DND-41 (cell line): ENCODE data around the gene HOOK2.

Experiments
- ATAC-seq: fragments of 200-7000 bp; cut with Tn5 transposase; 3 replicates; pipeline ENCODE4 v1.9.1; 2021; ENCODE audit warnings: low read depth; ENCODE audit not compliant: insufficient read depth
- DNase-seq: peaks from one replicate; pipeline ENCODE4 v3.0.0-alpha.2; 2020
- H2AFZ ChIP-seq: 2 replicates; pipeline ENCODE4 v1.6.0; 2012; ENCODE audit warnings: low read depth, low read length
- H3K27ac ChIP-seq: 2 replicates; pipeline ENCODE4 v1.5.1; 2012; ENCODE audit warnings: low read length, inconsistent platforms
- H3K27me3 ChIP-seq: fragments of 200-600 bp; sonication (generic); 2 replicates; pipeline ENCODE4 v1.6.0; 2012; ENCODE audit warnings: low read length, mild to moderate bottlenecking, inconsistent platforms; ENCODE audit not compliant: insufficient read depth, poor library complexity
- H3K36me3 ChIP-seq: 2 replicates; pipeline ENCODE4 v1.5.1; 2012; ENCODE audit warnings: low read length, inconsistent platforms; ENCODE audit not compliant: insufficient read depth
- H3K4me1 ChIP-seq: 2 replicates; pipeline ENCODE4 v1.5.1; 2012; ENCODE audit warnings: mild to moderate bottlenecking, low read length; ENCODE audit not compliant: insufficient read depth
- H3K4me2 ChIP-seq: 2 replicates; pipeline ENCODE4 v1.6.0; 2012; ENCODE audit warnings: mild to moderate bottlenecking, moderate library complexity, low read length, inconsistent platforms; ENCODE audit not compliant: insufficient read depth
- H3K4me3 ChIP-seq, 2 experiments: fragments of 200-600 bp in 1 of 2; shearing (Covaris generic) in 1 of 2; 2 replicates each; pipeline ENCODE4 v1.5.1; 2012 to 2016; ENCODE audit warnings: inconsistent platforms in 2 of 2, low read length in 2 of 2, mild to moderate bottlenecking in 2 of 2, low read depth in 1 of 2, moderate library complexity in 1 of 2
- H3K79me2 ChIP-seq: 2 replicates; pipeline ENCODE4 v1.6.0; 2012; ENCODE audit warnings: low read length, inconsistent platforms; ENCODE audit not compliant: insufficient read depth
- H3K9ac ChIP-seq: 2 replicates; pipeline ENCODE4 v1.6.0; 2012; ENCODE audit warnings: low read depth, mild to moderate bottlenecking, inconsistent platforms, low read length, moderate library complexity
- H3K9me3 ChIP-seq: 2 replicates; pipeline ENCODE4 v1.5.1; 2012; ENCODE audit warnings: low read length, moderate library complexity, mild to moderate bottlenecking, inconsistent platforms; ENCODE audit not compliant: insufficient read depth, severe bottlenecking
- H4K20me1 ChIP-seq: 2 replicates; pipeline ENCODE4 v1.6.0; 2012; ENCODE audit warnings: low read length; ENCODE audit not compliant: insufficient read depth
- CTCF ChIP-seq: IDR thresholded peaks from 2 replicates; pipeline ENCODE4 v1.5.1; 2012; ENCODE audit warnings: borderline replicate concordance, low read length, moderate library complexity, mild to moderate bottlenecking; ENCODE audit not compliant: poor library complexity, severe bottlenecking; ENCODE audit errors: extremely low read depth
- EZH2 ChIP-seq: IDR thresholded peaks from 3 replicates; pipeline ENCODE4 v1.6.1; 2012; ENCODE audit warnings: borderline replicate concordance, low read depth, mild to moderate bottlenecking, moderate library complexity, low read length, inconsistent platforms; ENCODE audit not compliant: severe bottlenecking

HOOK2 gene

GRCh38 chr19:12767150-12767549, 8.2 kb downstream of the HOOK2 start:
- H3K4me1 ChIP-seq: peaks cover 9% of the 10 kb centered on the region
- no peaks in the 10 kb centered on the region for H4K20me1 ChIP-seq
- TF ChIP-seq CTCF: no peak
- no peak for TF ChIP-seq EZH2
- H3K36me3 ChIP-seq: no peaks in the 10 kb centered on the region
- no peaks in the 10 kb centered on the region for H3K9me3 ChIP-seq
- H3K27me3 ChIP-seq: no peaks in the 10 kb centered on the region
- no peak overlapping the region for H3K9ac ChIP-seq
- no peak overlapping the region for H3K27ac ChIP-seq
- H2AFZ ChIP-seq: no peak overlapping the region
- no peak overlapping the region for H3K4me2 ChIP-seq
- ATAC-seq (no peak), DNase-seq (no peak)
- H3K79me2 ChIP-seq: no peaks in the 10 kb centered on the region
- H3K4me3 ChIP-seq: no peak overlapping the region

- Histone ChIP-seq H4K20me1 (no peaks in the 10 kb centered on the region), H3K4me2 (peak overlapping the region; percentile 66), H3K4me3 (peak overlapping the region in 1 of 2 experiments; percentile 45; a peak in 2 of 4 replicates), H3K9ac (peak overlapping the region; percentile 34; the same call in 1 of the 2 replicates), H3K27me3 (no peaks in the 10 kb centered on the region), H3K27ac (no peak overlapping the region), H3K4me1 (peaks cover 9% of the 10 kb centered on the region), H3K36me3 (no peaks in the 10 kb centered on the region), H3K79me2 (no peaks in the 10 kb centered on the region), H2AFZ (peak overlapping the region; percentile 65), H3K9me3 (no peaks in the 10 kb centered on the region)
- DNase-seq (peak; percentile 87), ATAC-seq (peak; percentile 98)
- TF ChIP-seq CTCF (peak; percentile 92), EZH2 (no peak)
These were observed 9.3 kb downstream of the HOOK2 start for GRCh38 chr19:12766051-12766521.

- TF ChIP-seq CTCF (no peak), EZH2 (no peak)
- H4K20me1 ChIP-seq: no peaks in the 10 kb centered on the region
- no peak overlapping the region for H3K4me2 ChIP-seq
- H3K4me3 ChIP-seq: no peak overlapping the region
- DNase-seq (no peak), ATAC-seq (no peak)
- no peaks in the 10 kb centered on the region for H3K9me3 ChIP-seq
- H3K4me1 ChIP-seq: peaks cover 11% of the 10 kb centered on the region
- H2AFZ ChIP-seq: no peak overlapping the region
- no peak overlapping the region for H3K9ac ChIP-seq
- H3K79me2 ChIP-seq: no peaks in the 10 kb centered on the region
- no peak overlapping the region for H3K27ac ChIP-seq
- no peaks in the 10 kb centered on the region for H3K27me3 ChIP-seq
- no peaks in the 10 kb centered on the region for H3K36me3 ChIP-seq
These were observed 10.7 kb downstream of the HOOK2 start for GRCh38 chr19:12764698-12765097.

GRCh38 chr19:12763100-12763499, 12.3 kb downstream of the HOOK2 start:
- no peak overlapping the region for H3K4me3 ChIP-seq
- no peaks in the 10 kb centered on the region for H3K9me3 ChIP-seq
- no peak overlapping the region for H3K27ac ChIP-seq
- no peak overlapping the region for H2AFZ ChIP-seq
- no peaks in the 10 kb centered on the region for H3K27me3 ChIP-seq
- H3K79me2 ChIP-seq: no peaks in the 10 kb centered on the region
- no peaks in the 10 kb centered on the region for H4K20me1 ChIP-seq
- ATAC-seq (no peak), DNase-seq (no peak)
- H3K9ac ChIP-seq: no peak overlapping the region
- no peak for TF ChIP-seq EZH2
- no peak for TF ChIP-seq CTCF
- H3K4me1 ChIP-seq: peaks cover 11% of the 10 kb centered on the region
- H3K36me3 ChIP-seq: no peaks in the 10 kb centered on the region
- H3K4me2 ChIP-seq: no peak overlapping the region
